Pancreas (tissue), 10 donors: ENCODE measurements around the gene CYB5R3. TPM values are rescaled to one million over a fixed set of nuclear protein-coding genes. Genes with fewer than 3 reads are reported as not detected.
"Not testable (repeated sequence)": the region's sequence is repeated elsewhere in the genome, so short reads cannot be mapped to it uniquely, and the experiment has no call there.

Experiments
- ATAC-seq, 4 donors: fragments of 200-7000 bp; cut with Tn5 transposase; one replicate each; pipeline versions ENCODE4 v1.8.0 to v1.9.1; 2020; ENCODE audit warnings: mild to moderate bottlenecking in 4 of 4, moderate library complexity in 4 of 4
- DNase-seq, 6 donors: peaks; one replicate each; pipeline ENCODE4 v3.0.0-alpha.2; 2020
- FAIRE-seq: peaks from 2 replicates; lab custom pipeline; 2012; peaks lifted over from hg19 to GRCh38; lab: Jason Lieb, UNC
- H3K27ac ChIP-seq, 4 donors: fragments of 200-600 bp; sonication (generic); 1 replicate in 3 of 4; 2 replicates in 1 of 4; pipeline versions ENCODE4 v1.5.0 to v1.8.0; 2020
- H3K27me3 ChIP-seq, 4 donors: fragments of 200-600 bp; one replicate each; pipeline ENCODE4 v1.8.0; 2021
- H3K36me3 ChIP-seq, 3 donors: fragments of 200-600 bp; sonication (generic) in 1 of 3; one replicate each; pipeline versions ENCODE4 v1.5.0 to v1.8.0; 2020 to 2021
- H3K4me1 ChIP-seq, 3 donors: fragments of 200-600 bp; one replicate each; pipeline ENCODE4 v1.8.0; 2021
- H3K4me3 ChIP-seq, 4 donors: fragments of 200-600 bp; sonication (generic) in 2 of 4; one replicate each; pipeline versions ENCODE4 v1.5.0 to v1.8.0; 2020 to 2021
- H3K9me3 ChIP-seq, 4 donors: fragments of 200-600 bp; one replicate each; pipeline ENCODE4 v1.8.0; 2021
- WGBS, 2 donors: extraction: QIAGEN DNeasy Blood & Tissue Kit; methylation state at CpG; one replicate each; pipeline ENCODE4 v1.1.7; 2013; 5-methylcytosine and 5-hydroxymethylcytosine counted together
- intact Hi-C, 3 donors: fragments of 100-400 bp; cut with DNase I; formaldehyde crosslinking; loops; one replicate each; pipeline versions ENCODE4 v1.11.1 to v1.14.2; 2022
- polyA plus RNA-seq, 2 donors: library from polyadenylated mRNA; stranded (reverse); fragments of 200-250 nt; gene quantifications; one replicate each; pipeline ENCODE4 v1.2.3, GENCODE V29; 2013
- total RNA-seq, 6 donors: library from RNA; stranded (reverse); fragmentation: NEBNext Ultra II Directional in 4 of 6; extraction: Animal tissue kit (Norgen Biotek cat#: 25700) in 4 of 6; gene quantifications; one replicate each; pipeline versions ENCODE4 v1.2.1 to v1.2.4, GENCODE V29; 2021 to 2023
- TF ChIP-seq, protein P1 (sequence below), 4 donors: fragments of 200-600 bp; sonication (generic) in 3 of 4; IDR thresholded peaks; one replicate each; pipeline versions ENCODE4 v1.5.0 to v1.8.0; 2021; ENCODE audit warnings: antibody characterized with exemption in 4 of 4
- donor health status: healthy with polysubstance abuse.
- donor health status: DM: no; HTN: no; CAD: no; lungs with moderate emphysema.
- donor health status: DM: no; HTN: no; CAD: no.
- donor health status: control.
- donor health status: control.
- donor health status: Bipolar disorder and iron deficiency.
- donor health status: DM: yes; HTN: yes; CAD: no.
- donor health status: DM: no; HTN: no; CAD: no.
- donor health status: DM: no; HTN: no; CAD: no.
- donor health status: DM: yes; HTN: yes; CAD: no.

CYB5R3 gene
- total and polyA plus RNA-seq, 8 donors = 32.6 to 105 (median 50.4) TPM

GRCh38 chr22:42577623-42578240 lies 71.5 kb downstream of the CYB5R3 start:
- no peak for ATAC-seq
- FAIRE-seq = no peak
- H3K9me3 ChIP-seq = no peaks in the 10 kb centered on the region

DNA sequence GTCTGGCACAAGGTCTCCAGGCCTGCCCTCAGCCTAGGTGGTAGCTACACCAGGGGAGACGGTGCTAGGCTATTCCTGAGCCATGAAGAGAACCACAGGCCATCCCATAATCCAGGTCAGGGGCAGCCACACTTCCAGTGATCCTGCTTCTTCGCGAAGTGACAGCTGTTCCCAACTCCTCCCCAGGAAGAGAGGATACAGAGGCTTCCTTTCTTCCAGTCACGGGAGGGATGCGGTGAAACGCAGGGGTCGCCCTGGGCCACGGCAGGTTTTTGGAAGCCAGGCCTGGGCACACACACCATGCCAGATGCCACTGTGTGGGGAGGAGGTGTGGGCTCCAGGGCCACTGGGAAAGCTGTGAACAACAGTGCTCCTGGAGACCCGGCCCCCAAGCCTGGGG lies 72.1 kb downstream of the CYB5R3 start:
- DNase-seq, H3K27ac ChIP-seq, ATAC-seq, H3K27me3 ChIP-seq, H3K9me3 ChIP-seq, FAIRE-seq, H3K4me1 ChIP-seq, H3K4me3 ChIP-seq, intact Hi-C loops: not testable (repeated sequence)
- 93 to 99% methylated on average over 8 of the region's 9 CpGs for WGBS, 2 donors
- H3K36me3 ChIP-seq = peaks cover 0 to 17% (median 2%) of the 10 kb centered on the region in 3 donors

More at GRCh38 chr22:42577623-42578240, 71.5 kb downstream of the CYB5R3 start:
- Histone ChIP-seq H3K27ac (no peak overlapping the region), H3K4me1 (peaks cover 0 to 3% (median 0%) of the 10 kb centered on the region in 3 donors), H3K27me3 (no peaks in the 10 kb centered on the region), H3K4me3 (no peak overlapping the region), H3K36me3 (peaks cover 0 to 17% (median 2%) of the 10 kb centered on the region in 3 donors)
- TF ChIP-seq, protein P1, sequence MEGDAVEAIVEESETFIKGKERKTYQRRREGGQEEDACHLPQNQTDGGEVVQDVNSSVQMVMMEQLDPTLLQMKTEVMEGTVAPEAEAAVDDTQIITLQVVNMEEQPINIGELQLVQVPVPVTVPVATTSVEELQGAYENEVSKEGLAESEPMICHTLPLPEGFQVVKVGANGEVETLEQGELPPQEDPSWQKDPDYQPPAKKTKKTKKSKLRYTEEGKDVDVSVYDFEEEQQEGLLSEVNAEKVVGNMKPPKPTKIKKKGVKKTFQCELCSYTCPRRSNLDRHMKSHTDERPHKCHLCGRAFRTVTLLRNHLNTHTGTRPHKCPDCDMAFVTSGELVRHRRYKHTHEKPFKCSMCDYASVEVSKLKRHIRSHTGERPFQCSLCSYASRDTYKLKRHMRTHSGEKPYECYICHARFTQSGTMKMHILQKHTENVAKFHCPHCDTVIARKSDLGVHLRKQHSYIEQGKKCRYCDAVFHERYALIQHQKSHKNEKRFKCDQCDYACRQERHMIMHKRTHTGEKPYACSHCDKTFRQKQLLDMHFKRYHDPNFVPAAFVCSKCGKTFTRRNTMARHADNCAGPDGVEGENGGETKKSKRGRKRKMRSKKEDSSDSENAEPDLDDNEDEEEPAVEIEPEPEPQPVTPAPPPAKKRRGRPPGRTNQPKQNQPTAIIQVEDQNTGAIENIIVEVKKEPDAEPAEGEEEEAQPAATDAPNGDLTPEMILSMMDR (IDR thresholded peaks at IDR 0.05) = no peak
- WGBS, 2 donors = 73 to 74% methylated on average over 14 to 15 of the region's 15 CpGs
- intact Hi-C loops = no loop called here
- DNase-seq = no peak

- peaks cover 0 to 17% (median 2%) of the 10 kb centered on the region in 3 donors for H3K36me3 ChIP-seq
- FAIRE-seq, H3K9me3 ChIP-seq, H3K4me1 ChIP-seq, H3K4me3 ChIP-seq, intact Hi-C loops, ATAC-seq, H3K27me3 ChIP-seq, DNase-seq, H3K27ac ChIP-seq: not testable (repeated sequence)
- 92 to 94% methylated on average over 18 to 30 of the region's 30 CpGs for WGBS, 2 donors
These were observed 73.1 kb downstream of the CYB5R3 start for GRCh38 chr22:42575996-42576574.

DNA sequence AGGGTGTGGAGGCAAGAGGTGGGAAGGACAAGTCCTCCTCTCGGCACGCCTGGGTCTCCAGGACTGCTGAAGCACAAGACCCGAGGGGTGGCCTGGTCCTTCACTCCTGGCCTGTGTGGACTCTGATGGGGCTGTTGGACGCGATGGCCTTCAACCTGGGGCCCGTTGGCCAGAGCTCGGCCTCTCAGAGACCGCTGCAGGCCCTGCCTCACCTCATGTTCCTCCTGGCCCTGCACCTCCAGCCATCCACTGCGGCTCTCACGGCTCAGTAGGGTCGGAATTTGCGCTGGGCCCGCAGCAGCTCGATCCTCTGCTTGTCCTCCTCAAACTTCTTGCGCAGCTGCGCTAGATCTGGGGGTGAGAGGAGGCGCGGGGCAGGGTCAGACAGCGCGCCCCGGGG lies 74.7 kb downstream of the CYB5R3 start:
- ATAC-seq, DNase-seq, H3K9me3 ChIP-seq, H3K27ac ChIP-seq, intact Hi-C loops, FAIRE-seq, H3K4me3 ChIP-seq, H3K4me1 ChIP-seq, H3K27me3 ChIP-seq: not testable (repeated sequence)
- peaks cover 0 to 17% (median 2%) of the 10 kb centered on the region in 3 donors for H3K36me3 ChIP-seq
- 92 to 94% methylated on average over 16 of the region's 21 CpGs for WGBS, 2 donors

DNA sequence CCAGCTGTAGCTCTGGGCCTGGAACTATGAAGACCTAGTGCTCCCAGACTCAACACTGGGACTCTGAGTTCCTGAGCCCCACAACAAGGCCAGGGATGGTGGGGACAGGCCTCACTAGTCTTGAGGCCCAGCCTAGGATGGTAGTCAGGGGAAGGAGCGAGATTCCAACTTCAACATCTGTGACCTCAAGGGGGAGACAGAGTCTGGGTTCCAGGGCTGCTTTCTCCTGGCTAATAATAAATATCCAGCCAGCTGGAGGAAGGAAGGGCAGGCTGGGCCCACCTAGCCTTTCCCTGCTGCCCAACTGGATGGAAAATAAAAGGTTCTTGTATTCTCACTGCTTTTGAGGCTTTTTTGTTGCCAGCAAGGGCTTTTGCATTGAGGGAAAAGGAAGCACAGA lies 75.1 kb downstream of the CYB5R3 start:
- peak in 1 of 4 donors; percentile 17 for ATAC-seq
- H3K4me3 ChIP-seq, H3K27ac ChIP-seq, FAIRE-seq, H3K9me3 ChIP-seq, H3K4me1 ChIP-seq, DNase-seq, H3K27me3 ChIP-seq, intact Hi-C loops: not testable (repeated sequence)
- WGBS, 2 donors = 85 to 100% methylated on average over 1 of the region's 1 CpG
- H3K36me3 ChIP-seq = peaks cover 0 to 17% (median 2%) of the 10 kb centered on the region in 3 donors

- FAIRE-seq, H3K4me3 ChIP-seq, DNase-seq, H3K27ac ChIP-seq, H3K9me3 ChIP-seq, H3K4me1 ChIP-seq, H3K27me3 ChIP-seq, ATAC-seq, H3K36me3 ChIP-seq, intact Hi-C loops: not testable (repeated sequence)
- WGBS, 2 donors = 91 to 96% methylated on average over 9 to 12 of the region's 12 CpGs
These were observed 78.1 kb downstream of the CYB5R3 start for GRCh38 chr22:42571068-42571467.

DNA sequence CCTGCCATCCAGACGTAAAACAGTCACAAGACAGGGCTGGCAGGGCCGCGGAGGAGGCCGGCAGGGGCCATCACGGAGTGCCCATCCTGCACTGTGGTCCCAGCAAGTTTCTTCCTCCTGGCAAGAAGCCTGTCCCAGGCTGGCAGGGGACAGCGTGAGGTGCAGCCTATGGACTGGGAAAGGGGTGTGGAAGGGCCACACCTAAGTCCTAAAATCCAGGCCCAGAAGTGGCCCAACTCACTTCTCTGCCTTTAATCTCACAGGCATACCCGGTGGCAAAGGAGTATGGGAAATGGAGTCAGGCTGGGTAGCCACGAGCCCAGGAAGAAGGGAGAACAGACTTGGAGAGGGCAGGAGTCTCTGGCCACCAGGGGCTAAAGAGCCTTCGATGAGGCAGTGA lies 78.6 kb downstream of the CYB5R3 start:
- H3K27me3 ChIP-seq, intact Hi-C loops, H3K9me3 ChIP-seq, FAIRE-seq, DNase-seq, H3K4me1 ChIP-seq, H3K4me3 ChIP-seq, H3K27ac ChIP-seq, ATAC-seq, H3K36me3 ChIP-seq: not testable (repeated sequence)
- 85 to 87% methylated on average over 8 to 9 of the region's 9 CpGs for WGBS, 2 donors

GRCh38 chr22:42567950-42568349 lies 81.2 kb downstream of the CYB5R3 start:
- ATAC-seq, H3K4me1 ChIP-seq, intact Hi-C loops, H3K4me3 ChIP-seq, H3K27me3 ChIP-seq, H3K9me3 ChIP-seq, H3K36me3 ChIP-seq, H3K27ac ChIP-seq, DNase-seq, FAIRE-seq: not testable (repeated sequence)
- 74 to 75% methylated on average over 5 of the region's 6 CpGs for WGBS, 2 donors

Other genes starting within 250 kb of the CYB5R3 start
- 1 to 10 TPM in 3 of 6 donors, under 1 TPM in 3; 0.20 to 4.4 (median 0.97) TPM for gene NFAM1, start 217.0 kb downstream of the CYB5R3 start, total RNA-seq
- gene NFAM1, start 217.0 kb downstream of the CYB5R3 start, polyA plus RNA-seq = under 1 TPM; 0.45 to 0.61 TPM
- 10 to 100 TPM; 12.4 to 21.5 (median 17.5) TPM for gene RRP7A, start 129.6 kb downstream of the CYB5R3 start, total RNA-seq
- gene RRP7A, start 129.6 kb downstream of the CYB5R3 start, polyA plus RNA-seq = 10 to 100 TPM in 1 of 2 donors, 1 to 10 TPM in 1; 7.4 to 20.8 TPM
- 1 to 10 TPM in 1 of 6 donors, under 1 TPM in 5; 0.23 to 2.0 (median 0.69) TPM for gene SERHL2, start 95.4 kb downstream of the CYB5R3 start, total RNA-seq
- gene SERHL2, start 95.4 kb downstream of the CYB5R3 start, polyA plus RNA-seq = 1 to 10 TPM in 1 of 2 donors, under 1 TPM in 1; 0.76 to 3.6 TPM
- 10 to 100 TPM; 23.3 to 35.2 (median 28.7) TPM for gene POLDIP3, start 34.5 kb downstream of the CYB5R3 start, total RNA-seq
- 10 to 100 TPM; 14.6 to 28.6 TPM for gene POLDIP3, start 34.5 kb downstream of the CYB5R3 start, polyA plus RNA-seq
- under 1 TPM in 5 of 6 donors, not detected in 1; 0.24 to 0.60 (median 0.34) TPM for gene ATP5MGL, start 8.8 kb downstream of the CYB5R3 start, total RNA-seq
- under 1 TPM in 1 of 2 donors, not detected in 1; 0.34 TPM for gene ATP5MGL, start 8.8 kb downstream of the CYB5R3 start, polyA plus RNA-seq
- gene A4GALT, start 71.5 kb upstream of the CYB5R3 start, total RNA-seq = 1 to 10 TPM; 2.7 to 8.6 (median 3.4) TPM
- gene A4GALT, start 71.5 kb upstream of the CYB5R3 start, polyA plus RNA-seq = 10 to 100 TPM in 1 of 2 donors, 1 to 10 TPM in 1; 7.1 to 13.2 TPM
- gene ARFGAP3, start 207.9 kb upstream of the CYB5R3 start, total RNA-seq = 10 to 100 TPM; 54.8 to 75.3 (median 62.1) TPM
- 10 to 100 TPM; 39.1 to 45.4 TPM for gene ARFGAP3, start 207.9 kb upstream of the CYB5R3 start, polyA plus RNA-seq